ENCODE results near the gene ZNF512B.
"Not testable (repeated sequence)": the region's sequence is repeated elsewhere in the genome, so short reads cannot be mapped to it uniquely, and the experiment has no call there.

Gene ZNF512B

DNA sequence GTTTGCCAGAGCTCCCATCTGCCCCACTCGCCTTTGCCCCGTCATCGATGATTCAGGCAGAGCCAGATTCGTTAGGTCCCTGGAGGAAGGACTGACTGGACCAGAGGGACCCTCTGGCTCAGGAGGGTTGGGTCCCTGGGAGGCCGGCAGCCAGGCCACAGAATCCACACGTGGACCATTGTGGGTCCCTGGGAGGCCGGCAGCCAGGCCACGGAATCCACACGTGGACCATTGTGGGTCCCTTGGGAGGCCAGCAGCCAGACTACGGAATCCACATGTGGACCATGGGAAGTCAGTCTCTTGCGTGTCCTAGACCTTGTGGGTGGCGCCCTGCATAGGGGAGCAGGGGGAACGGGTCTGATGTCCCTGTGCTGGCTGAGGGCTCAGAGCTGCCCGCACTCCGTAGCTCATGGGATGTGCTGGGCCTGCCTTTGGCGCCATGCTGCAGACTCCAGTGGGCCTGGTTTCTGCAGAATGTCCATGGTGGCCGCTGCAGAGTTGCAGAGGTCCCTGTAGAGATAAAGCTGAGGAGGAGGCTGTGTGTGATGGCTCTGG lies 37.0 kb downstream of the ZNF512B start:
- no peak for DNase-seq (ENCODE audit: low read depth in 2 of 2)

DNA sequence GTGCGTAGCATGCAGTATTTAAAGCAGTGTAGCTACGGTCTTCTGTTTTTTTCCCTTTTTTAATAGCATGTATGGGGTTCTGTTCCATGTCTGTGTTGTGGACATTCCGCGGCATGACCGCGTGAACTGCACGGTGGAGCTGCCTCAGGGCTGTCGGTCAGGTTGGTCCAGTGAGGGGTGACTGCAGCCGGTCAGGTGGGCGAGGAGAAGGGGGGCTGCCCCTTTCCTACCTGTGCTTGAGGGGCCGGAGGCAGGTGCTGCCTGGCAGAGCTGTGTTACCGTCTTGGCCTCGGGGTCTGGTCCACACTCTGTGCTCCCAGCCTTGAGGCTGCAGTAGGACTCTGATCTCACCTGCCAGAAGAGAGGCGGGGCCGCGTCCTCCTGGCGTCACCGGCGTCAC lies 38.0 kb downstream of the ZNF512B start:
- DNase-seq (ENCODE audit: low read depth in 2 of 2): no peak

DNA sequence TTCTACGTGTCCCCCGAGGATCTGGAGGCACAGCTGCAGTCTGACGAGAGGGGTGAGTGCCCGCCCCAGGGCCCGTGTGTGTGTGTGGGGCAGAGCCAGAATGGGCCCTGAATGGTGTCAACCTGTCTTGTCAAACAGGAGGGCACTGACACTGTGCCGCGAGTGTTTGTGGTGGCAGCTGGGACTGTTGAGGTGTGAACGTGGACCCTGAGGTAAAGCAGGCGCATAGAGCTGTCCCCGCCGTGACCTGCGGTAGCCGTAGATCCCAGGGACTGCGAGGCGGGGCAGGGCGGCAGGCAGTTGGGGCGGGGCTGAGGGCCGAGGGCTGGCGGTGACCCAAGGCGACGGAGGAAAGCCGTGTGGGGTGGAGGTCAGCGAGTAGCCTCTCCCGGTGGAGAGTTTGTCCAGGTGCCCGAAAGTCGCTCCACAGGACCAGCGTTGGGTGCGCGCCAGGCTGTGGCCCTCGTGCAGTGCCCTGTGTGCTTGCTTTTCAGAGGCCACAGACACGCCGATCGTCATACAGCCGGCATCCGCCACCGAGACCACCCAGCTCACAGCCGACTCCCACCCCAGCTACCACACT lies 38.7 kb downstream of the ZNF512B start:
- no peak for DNase-seq (ENCODE audit: low read depth in 2 of 2)

DNA sequence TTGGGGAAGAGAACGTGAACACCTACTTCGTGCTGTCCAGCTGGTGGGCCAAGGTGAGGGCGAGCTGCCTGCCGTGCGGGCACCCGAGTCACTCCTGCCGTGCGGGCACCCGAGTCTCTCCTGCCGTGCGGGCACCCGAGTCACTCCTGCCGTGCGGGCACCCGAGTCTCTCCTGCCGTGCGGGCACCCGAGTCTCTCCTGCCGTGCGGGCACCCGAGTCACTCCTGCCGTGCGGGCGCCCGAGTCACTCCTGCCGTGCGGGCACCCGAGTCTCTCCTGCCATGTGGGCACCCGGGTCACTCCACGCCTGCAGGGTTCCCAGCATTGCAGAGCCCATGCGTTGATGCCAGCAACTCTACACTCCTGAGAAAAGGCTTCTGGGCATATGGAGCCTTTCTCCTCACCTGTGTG lies 40.3 kb downstream of the ZNF512B start:
- DNase-seq (ENCODE audit: low read depth in 2 of 2): not testable (repeated sequence)

DNA sequence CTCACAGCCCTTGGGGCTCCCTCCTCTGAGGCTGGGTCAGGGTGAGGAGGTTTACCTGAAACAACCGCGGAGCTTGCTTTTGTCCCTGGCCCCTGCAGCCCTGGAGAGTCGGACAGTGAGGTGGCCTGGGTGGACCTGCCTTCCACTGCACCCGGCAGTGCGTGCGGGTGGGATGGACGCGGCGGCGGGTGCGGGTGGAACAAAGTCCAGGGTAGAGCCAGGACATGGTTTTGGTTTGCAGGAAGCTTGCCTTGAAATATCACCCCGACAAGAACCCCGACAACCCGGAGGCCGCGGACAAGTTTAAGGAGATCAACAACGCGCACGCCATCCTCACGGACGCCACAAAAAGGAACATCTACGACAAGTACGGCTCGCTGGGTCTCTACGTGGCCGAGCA lies 40.7 kb downstream of the ZNF512B start:
- no peak for DNase-seq (ENCODE audit: low read depth in 2 of 2)

DNA sequence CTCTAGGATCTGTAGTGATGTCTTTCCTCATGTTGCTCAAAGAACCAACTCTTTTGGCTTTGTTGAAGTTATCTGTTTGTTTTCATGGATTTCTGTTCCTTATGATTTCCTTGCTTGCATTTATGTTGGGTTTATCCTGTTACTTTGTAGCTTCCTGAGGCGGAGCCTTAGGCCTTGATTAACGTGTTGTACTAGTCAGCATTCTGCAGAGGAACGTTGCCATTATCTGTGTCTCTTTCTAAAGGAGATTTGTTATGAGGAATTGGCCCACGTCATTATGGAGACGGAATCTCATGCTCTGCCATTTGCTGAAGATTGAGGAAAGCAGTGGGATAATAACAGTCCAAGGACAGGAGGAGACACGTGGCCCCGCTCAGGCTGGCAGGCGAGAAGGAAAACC lies 43.4 kb downstream of the ZNF512B start:
- DNase-seq (ENCODE audit: low read depth in 2 of 2): no peak

DNA sequence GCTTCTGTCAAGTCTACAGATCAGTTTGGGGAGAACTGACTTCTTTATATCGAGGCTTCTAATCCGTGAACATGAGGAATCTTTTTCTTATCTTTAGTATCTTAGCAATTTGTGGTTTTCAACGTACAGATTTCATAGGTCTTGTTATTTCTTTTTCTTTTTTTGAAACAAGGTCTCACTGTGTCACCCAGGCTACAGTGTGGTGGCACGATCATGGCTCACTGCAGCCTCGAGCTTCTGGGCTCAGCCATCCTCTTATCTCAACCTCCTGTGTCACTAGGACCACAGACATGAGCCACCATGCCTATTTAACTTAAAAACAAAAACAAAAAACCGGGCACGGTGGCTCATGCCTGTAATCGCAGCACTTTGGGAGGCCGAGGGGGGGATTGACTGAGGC lies 45.5 kb downstream of the ZNF512B start:
- no peak for DNase-seq (ENCODE audit: low read depth in 2 of 2)

DNA sequence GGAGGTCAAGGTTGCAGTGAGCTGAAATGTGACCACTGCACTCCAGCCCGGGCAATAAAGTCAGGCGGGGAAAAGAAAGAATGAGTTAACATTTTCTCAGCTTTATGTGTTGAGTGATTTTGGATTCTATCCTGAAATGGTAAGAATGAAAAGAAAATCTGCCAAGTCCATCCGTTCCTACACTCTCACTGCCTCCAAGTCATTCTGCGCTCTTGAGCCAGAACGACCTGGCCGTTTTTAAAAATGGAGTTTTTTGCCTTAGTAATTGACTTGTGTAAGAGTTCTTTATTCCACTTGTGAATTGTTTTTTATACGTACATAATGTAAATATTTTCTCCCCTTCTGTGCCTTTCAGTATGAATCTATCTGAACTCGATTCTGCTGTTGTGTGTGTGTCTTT lies 46.1 kb downstream of the ZNF512B start:
- DNase-seq (ENCODE audit: low read depth in 2 of 2): no peak

DNA sequence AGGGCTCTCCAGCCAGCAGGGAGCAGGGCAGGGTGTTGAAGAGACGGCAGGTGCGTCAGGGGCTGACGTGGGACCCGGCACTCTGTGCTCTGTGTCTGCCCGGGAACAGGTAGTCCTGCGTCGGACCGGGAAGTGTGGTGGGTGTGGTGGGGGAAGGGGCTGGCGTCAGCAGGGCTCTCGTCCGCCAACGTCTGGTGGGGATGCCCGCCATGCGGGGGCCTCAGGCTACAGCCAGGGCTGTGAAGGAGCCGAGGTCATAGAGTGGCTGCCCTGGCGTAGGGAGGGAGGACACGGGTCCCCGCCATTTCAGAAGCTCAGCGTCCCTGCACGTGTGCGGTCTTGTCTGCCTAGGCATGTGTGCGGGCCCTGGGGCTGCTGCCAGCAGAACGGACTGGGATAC lies 49.5 kb downstream of the ZNF512B start:
- no peak for DNase-seq (ENCODE audit: low read depth in 2 of 2)

DNA sequence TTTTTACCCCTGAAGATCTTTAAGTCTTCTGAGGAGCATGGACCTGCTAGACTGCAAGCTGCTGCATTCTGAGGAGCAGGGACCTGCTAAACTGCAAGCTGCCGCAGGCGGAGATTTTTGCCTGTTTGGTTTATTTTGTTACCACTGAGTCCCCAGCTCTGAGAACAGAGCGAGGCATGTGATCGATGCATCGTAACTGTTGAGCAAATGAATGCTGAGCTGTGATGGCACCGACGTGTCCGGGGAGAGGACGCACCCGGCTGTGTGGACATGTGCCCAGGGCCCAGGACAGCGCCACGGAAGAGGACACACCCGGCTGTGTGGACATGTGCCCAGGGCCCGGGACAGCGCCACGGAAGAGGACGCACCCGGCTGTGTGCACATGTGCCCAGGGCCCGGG lies 50.6 kb downstream of the ZNF512B start:
- DNase-seq (ENCODE audit: low read depth in 2 of 2): no peak

DNA sequence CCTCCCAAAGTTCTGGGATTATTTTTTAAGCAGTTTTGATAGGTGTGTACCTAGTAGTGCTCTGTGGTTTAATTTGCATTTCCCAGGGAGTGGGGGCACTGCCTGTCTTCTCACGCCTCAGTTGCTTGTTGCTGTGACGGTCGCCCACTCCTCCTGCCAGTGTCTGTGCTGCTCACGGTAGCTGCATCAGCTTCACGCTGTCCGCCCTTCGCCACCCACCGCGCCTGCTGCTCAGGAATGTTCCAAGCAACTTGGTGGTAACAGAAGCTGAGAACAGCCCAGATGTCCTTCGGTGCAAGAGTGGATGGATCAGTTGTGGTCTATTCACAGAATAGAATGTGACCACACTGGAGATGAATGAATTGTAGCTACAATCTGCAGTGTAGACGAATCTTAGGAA lies 51.9 kb downstream of the ZNF512B start:
- DNase-seq (ENCODE audit: low read depth in 2 of 2): no peak

DNA sequence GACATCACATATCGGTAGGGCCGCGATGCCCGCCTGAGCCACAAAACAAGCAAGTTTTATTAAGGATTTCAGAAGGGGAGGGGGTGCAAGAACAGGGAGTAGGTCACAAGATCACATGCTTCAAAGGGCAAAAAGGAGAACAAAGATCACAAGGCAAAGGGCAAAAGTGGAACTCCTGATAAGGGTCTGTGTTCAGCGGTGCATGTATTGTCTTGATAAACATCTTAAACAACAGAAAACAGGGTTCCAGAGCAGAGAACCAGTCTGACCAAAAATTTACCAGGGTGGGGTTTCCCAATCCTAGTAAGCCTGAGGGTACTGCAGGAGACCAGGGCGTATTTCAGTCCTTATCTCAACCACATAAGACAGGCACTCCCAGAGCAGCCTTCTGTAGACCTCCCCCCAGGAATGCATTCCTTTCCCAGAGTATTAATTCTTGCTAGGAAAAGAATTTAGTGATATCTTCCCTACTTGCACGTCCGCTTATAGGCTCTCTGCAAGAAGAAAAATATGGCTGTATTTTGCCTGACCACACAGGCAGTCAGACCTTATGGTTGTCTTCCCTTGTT lies 53.3 kb downstream of the ZNF512B start:
- not testable (repeated sequence) for DNase-seq (ENCODE audit: low read depth in 2 of 2)

DNA sequence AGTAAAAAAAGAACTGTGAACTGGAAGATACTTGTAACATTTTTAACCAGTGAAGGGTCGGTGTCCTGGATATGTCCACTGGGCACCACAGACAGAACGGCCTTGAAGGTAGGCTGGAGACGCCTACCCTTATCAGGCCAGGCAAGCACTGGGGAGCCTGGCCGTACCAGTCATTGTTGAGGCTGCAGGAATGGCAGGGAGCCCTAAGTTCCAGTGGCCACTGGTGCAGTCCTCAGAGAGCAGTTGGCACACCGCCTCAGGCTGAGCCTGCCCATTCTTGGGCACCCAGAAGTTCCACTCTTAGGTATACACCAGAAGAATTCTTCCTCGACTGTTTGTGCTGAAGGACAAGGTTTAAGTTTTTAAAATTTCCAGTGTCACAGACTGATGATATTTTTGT lies 54.3 kb downstream of the ZNF512B start:
- no peak for DNase-seq (ENCODE audit: low read depth in 2 of 2)

DNA sequence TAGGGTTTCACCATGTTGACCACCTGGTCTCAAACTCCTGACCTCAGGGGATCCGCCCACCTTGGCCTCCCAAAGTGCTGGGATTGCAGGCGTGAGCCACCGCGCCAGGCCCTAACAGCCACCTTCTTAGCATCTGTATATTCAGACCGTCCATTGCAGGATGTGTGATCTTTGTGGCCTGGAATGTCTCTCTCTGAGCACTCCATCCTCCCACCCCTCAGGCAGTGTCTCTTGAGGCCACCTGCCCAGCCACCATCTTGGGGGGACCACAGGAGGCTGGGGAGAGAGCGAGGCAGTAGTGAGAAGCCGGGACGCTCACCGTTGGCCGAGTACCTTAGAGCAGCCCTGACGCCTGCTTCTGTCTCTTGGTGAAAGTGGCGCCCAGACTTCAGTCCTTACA lies 56.0 kb downstream of the ZNF512B start:
- DNase-seq (ENCODE audit: low read depth in 2 of 2): no peak

DNA sequence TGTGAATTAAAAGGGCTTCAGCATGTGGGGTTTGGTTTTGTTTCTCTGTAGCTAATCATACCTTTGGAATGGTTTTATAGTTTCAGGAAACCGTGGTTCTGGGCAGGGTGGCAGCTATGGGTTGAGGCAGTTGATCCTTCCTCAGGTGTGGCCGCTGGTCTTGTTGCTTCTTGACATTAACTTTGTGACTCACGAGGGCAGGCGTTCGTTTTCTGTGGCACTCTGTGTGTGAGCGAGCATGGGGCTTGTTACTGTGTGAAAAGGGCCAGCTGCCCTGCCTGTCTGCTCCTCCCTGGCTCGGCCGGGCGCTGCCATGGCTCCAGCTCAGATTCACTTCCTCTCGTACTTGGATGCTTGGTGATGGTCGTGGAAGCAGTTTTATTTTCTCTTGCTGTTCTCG lies 58.6 kb downstream of the ZNF512B start:
- no peak for DNase-seq (ENCODE audit: low read depth in 2 of 2)

DNA sequence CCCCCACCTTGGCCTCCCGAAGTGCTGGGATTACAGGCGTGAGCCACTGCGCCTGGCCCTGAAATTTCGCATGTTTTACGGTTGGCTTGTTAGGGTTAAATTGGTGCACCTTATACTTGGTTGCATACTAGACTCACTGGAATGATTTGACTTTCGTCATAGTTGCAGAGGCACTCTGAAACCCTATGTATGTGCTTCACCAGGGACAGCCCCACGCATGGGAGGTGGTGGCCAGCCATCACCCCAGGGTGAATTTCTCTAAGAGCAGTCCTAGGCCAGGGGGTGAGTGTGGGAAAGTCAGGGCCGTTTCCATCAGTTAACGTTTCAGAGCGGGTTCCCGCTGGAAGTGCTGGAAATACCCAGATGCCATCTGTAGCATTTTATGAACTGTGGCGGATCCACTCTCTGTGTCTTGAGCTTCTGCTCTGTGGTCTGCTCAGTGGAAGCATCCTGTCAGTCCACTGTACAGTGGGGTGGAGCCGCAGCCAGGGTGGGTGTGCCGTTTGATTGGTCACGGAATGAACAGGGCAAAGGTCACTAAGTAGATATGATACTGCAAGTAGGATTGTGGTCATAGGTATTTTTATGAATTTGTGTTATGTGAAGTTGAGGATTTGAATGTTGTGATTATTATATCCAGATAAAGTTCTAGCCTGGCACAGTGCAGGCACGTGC lies 61.6 kb downstream of the ZNF512B start:
- DNase-seq (ENCODE audit: low read depth in 2 of 2): no peak
